GM19438 (cell line): ENCODE data around the gene ZGPAT.

Experiments used
- ATAC-seq: cut with Tn5 transposase; IDR thresholded peaks from one replicate; pipeline ENCODE4 v1.9.1; 2021; ENCODE audit warnings: low read depth; ENCODE audit not compliant: unreplicated experiment

The ZGPAT gene

DNA sequence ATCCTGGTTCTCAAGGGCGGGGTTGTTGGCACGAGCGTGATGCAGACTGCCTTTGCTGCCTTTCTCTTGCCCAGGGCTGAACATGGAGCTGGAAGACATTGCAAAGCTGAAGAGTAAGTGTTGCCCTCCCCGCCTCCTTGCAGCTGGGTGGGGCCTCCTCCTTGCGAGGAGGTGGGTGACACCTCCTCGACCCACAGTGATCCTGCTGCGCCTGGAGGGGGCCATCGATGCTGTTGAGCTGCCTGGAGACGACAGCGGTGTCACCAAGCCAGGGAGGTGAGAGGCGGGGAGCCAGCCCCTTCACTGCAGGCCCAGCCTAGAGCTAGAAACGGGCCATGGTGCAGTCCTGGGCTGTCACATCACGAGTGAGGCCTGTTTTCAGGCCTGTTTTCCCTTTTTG is 29.8 kb upstream of the ZGPAT start:
- no peak for ATAC-seq

GRCh38 chr20:63678667-63679465 is 29.0 kb upstream of the ZGPAT start:
- ATAC-seq = no peak

GRCh38 chr20:63679799-63680305 is 28.0 kb upstream of the ZGPAT start:
- no peak for ATAC-seq

DNA sequence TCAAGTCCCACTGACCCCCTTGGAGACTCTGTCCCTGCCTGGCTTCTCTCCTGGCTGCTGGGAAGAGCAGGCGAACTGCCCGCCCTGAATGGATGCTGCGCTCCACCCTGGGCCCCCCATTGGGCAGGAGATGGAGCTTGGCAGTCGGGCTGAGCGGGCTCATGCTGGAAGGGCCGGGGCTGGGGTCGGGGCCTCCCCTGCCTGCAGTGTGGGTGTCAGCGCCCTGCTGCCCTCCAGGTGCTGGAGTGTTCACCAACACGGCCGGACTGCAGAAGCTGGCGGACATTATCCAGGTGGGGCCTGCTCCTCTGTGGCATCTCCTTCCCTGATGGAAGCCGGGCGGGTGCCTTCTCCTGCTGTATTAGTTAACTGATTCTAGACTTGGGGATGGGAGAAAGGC is 27.4 kb upstream of the ZGPAT start:
- ATAC-seq = no peak

DNA sequence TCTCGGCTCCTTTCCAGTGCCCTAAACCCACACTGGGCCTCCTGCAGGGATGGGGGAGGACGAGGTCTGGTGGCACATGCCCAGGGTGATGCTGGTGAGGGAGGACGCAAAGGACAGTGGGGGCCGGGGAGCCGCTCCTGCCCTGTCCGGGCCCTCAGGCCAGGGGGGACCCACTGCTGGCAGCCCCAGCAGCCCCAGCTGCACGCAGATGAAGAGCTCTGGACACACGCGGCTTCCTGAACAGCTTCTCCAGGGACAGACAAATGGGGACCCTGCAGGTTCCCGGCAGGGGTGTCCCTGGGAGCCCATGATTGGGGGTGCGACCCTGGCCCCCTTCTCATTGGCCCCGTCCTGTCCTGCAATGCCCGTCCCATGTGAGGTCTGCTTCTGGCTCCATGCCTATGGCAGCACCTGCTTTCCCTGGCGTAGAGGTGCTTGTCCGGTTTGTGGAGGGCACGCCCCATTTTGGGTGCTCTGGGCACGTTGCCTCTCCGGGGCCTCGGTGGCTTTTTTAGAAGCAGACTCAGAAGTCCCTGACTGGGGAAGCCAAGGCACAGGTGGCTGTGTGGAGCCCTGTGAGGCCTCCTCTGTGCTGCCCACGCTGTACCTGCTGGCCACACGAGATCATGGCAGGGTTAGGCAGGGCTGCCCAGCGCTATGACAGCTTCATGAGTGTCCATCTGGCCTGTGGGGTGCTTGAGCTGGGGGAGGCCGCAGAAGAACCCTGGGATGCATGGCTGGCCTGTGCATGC is 26.8 kb upstream of the ZGPAT start:
- ATAC-seq = no peak

- ATAC-seq = no peak
These were observed 26.2 kb upstream of the ZGPAT start for GRCh38 chr20:63681609-63682142.

DNA sequence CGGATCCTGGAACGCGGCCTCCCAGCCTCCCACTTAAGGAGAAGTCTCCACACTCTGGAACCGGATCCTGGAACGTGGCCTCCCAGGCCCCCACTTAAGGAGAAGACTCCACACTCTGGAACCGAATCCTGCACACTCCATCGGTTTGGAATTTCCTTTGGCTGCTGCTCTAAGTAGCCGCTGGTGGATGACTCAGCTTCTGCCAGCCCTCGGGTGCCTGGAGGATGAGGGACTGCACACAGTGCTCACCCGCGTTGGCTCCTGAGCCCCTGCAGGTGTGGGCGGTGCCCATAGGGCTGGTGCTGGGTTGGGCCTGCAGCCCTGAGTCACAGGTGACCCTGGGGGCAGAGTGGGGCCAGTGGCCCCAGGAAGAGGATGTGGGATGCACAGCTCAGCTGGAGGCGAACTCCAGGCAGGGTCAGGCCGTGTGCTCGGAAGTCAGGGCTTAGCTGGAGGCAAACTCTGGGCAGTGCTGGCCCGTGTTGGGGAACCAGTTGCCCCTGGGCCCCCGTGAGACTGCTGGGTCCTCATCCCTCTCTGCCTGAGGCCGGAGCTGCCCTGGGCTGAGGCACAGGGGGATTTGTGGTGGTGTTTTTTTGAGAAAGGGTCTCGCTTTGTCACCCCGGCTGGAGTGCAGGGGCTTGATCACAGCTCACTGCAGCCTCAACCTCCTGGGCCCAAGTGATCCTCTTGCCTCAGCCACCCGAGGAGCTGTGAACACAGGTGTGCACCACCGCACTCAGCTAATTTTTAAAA is 25.3 kb upstream of the ZGPAT start:
- ATAC-seq = no peak

DNA sequence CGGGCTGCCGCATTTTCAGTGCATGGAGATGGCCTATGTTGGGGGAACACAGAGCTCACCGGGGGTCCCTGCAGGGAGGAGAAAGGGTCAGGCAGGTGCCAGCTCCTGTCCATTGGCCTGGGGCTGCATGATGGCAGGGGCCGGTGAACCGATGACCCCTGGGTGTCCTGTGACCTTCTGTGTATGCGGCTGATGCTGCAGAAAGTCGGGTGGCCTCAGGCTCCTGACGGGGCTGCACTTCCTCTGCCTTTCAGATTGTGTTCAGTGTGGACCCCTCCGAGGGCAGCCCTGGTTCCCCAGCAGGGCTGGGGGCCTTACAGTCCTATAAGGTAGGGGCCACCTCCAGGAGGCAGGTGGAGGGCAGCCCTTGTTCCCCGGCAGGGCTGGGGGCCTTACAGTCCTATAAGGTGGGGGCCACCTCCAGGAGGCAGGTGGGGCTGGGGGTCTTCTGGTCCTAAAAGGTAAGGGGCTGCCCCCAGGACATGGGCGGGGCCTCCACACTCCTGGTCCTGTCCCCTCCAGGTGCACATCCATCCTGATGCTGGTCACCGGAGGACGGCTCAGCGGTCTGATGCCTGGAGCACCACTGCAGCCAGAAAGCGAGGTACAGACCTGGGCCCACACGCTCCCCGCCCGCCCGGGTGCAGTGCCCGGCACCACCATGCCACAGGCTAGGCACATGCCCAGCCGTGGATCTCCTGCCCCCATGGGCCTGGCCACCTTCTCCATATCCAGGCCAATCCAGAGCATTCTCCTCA is 22.4 kb upstream of the ZGPAT start:
- no peak for ATAC-seq

GRCh38 chr20:63686094-63686491 is 21.7 kb upstream of the ZGPAT start:
- no peak for ATAC-seq

- ATAC-seq = no peak
These were observed 21.1 kb upstream of the ZGPAT start for GRCh38 chr20:63686492-63687321.

- no peak for ATAC-seq
These were observed 20.2 kb upstream of the ZGPAT start for GRCh38 chr20:63687419-63688178.

DNA sequence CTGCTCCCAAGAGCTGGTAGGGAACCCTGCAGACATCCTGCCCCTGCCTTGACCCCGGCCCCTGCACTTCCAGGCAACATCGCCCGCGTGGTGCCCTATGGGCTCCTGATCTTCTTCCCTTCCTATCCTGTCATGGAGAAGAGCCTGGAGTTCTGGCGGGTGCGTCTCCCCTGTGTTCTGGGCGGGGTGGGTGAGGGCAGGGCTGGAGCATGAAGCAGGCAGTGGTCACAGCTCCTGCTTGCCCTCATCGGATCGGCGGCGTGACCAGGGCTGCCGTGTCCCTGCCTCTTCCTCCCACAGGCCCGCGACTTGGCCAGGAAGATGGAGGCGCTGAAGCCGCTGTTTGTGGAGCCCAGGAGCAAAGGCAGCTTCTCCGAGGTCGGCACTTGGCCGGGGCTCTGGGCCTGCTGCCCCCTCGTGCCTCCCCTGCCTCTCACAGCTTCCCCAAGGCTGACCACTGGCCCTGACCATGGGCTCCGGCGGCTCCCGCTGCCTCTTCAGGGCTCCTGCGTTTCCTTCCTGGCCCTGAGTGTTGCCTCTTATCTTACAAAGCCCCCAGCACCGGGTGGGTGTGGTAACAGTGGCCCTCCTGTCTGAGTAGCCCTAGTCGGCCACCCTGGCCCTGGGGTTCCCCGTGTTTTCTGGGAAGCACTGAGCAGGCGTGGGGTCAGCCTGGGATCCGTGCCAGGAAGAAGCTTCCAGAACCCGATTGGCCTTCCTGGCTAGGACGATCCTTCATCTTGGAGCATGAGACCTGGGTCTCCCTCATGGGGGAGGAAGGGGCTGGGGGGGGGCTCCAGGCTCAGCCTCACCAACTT is 19.4 kb upstream of the ZGPAT start:
- no peak for ATAC-seq

- no peak for ATAC-seq
These were observed 18.5 kb upstream of the ZGPAT start for GRCh38 chr20:63689046-63690002.

GRCh38 chr20:63690003-63690897 is 17.6 kb upstream of the ZGPAT start:
- no peak for ATAC-seq

DNA sequence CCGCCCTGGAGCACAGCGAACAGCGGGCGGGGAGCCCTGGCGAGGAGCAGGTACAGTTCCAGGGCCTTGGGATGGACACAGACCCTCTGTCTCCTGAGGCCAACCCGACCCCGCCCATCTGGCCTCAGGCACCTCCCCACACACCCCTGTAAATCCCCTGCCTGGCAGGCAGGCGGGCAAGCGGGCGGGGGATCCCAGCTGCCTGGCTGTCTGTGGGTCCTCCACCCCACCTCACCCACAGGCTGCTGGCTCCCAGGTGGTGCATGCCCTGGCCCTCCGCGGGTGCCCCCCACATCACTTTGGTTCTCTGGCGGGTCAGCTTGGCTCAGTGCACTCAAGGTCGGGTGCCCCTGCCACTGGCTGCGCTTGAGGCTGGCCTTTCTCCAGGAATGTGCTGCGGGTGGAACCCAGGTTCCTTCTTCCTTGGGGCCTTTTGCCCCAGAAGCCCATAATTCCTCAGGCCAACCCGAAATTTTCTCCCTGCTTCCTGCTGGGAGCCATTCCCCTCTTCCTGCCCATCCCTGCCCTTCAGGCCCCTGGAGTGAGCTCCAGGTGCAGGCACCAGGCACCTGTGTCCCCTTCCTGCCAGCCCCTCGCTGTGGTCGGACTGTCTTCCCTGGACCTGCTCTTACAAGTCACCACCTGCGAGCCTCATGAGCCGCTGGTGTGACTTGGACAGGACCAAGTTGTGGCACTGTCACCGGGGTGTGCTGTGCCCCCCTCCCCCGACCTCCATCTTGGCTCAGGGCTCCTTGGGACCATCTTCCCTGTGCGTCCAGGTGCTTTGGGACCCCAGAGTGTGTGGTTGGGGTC is 16.7 kb upstream of the ZGPAT start:
- no peak for ATAC-seq
